ENCODE results near the gene SMYD3. TPM values are rescaled to one million over a fixed set of nuclear protein-coding genes. Genes with fewer than 3 reads are reported as not detected.

SMYD3 gene
- total RNA-seq, 4 donors from 2014 or later = 8.4 to 25.7 (median 14.4) TPM

GRCh38 chr1:246160374-246160773 lies 346.7 kb downstream of the SMYD3 start:
- TF ChIP-seq CTCF (IDR thresholded peaks at IDR 0.05) (no peak), POLR2A (IDR thresholded peaks at IDR 0.05) (no peak)
- no peak for DNase-seq (ENCODE audit: low spot score in 2 of 2)
- WGBS, 2 donors = 89% methylated on average over 4 of the region's 4 CpGs
- intact Hi-C loops (cut with DNase I; ENCODE audit: low total_unique reads) = no loop called here
- no peak overlapping the region for H3K4me3 ChIP-seq (ENCODE audit: low read depth, poor library complexity, severe bottlenecking)

- 77 to 78% methylated on average over 9 of the region's 9 CpGs for WGBS, 2 donors
- intact Hi-C loops (cut with DNase I; ENCODE audit: low total_unique reads) = no loop called here
- DNase-seq (ENCODE audit: low spot score in 2 of 2) = no peak
- H3K4me3 ChIP-seq (ENCODE audit: low read depth, poor library complexity, severe bottlenecking) = no peak overlapping the region
- TF ChIP-seq POLR2A (IDR thresholded peaks at IDR 0.05) (no peak), CTCF (IDR thresholded peaks at IDR 0.05) (no peak)
These were observed 347.5 kb downstream of the SMYD3 start for GRCh38 chr1:246159279-246160227.

- no peak for DNase-seq (ENCODE audit: low spot score in 2 of 2)
- WGBS, 2 donors = 77 to 82% methylated on average over 2 of the region's 2 CpGs
- intact Hi-C loops (cut with DNase I; ENCODE audit: low total_unique reads) = no loop called here
- no peak for TF ChIP-seq POLR2A (IDR thresholded peaks at IDR 0.05)
- no peak for TF ChIP-seq CTCF (IDR thresholded peaks at IDR 0.05)
- H3K4me3 ChIP-seq (ENCODE audit: low read depth, poor library complexity, severe bottlenecking) = no peak overlapping the region
These were observed 348.9 kb downstream of the SMYD3 start for GRCh38 chr1:246158131-246158530.

DNA sequence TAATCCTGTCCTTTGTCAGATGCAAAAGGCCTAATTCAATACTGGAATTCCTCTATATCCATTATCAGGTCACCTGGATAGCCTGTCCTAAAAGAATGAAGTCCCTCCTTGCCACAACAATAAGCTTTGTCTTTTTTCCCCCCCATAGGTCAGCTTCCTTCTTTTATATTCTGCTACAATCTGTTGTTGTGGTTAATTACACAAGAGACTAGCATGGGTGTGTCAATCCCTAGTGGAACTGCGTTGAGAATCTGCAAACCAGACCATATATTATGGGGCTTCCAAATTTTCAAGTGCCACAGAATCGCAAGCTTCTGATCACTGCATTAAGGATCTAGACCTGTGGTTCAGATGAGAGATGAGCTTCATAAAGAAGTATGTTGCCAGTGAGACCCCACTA lies 349.6 kb downstream of the SMYD3 start:
- WGBS, 2 donors = 61 to 69% methylated on average over 2 of the region's 2 CpGs
- intact Hi-C loops (cut with DNase I; ENCODE audit: low total_unique reads) = no loop called here
- DNase-seq (ENCODE audit: low spot score in 2 of 2) = no peak

DNA sequence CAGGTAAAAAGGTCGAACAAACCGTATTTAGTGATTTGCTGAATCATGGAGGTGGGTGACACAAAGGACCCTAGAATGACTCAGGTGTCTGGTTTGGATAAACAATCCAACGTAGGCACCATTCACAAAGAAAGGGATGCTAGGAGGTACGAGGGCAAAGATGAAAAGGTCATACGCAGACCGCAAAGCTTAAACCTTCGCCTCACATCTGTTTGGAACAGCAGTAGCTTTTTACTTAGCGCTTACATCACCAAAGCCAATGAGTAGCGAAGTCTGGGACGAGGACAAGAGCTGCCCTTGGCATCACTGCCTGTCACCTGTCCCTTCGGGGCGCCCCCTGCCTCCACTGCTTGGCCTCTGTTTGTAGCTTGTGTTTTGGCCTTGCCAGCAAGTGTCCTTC lies 350.2 kb downstream of the SMYD3 start:
- intact Hi-C loops (cut with DNase I; ENCODE audit: low total_unique reads) = no loop called here
- 95 to 96% methylated on average over 12 of the region's 12 CpGs for WGBS, 2 donors
- H3K4me3 ChIP-seq (ENCODE audit: low read depth, poor library complexity, severe bottlenecking) = no peak overlapping the region
- TF ChIP-seq POLR2A (IDR thresholded peaks at IDR 0.05) (no peak), CTCF (IDR thresholded peaks at IDR 0.05) (no peak)
- no peak for DNase-seq (ENCODE audit: low spot score in 2 of 2)

More for the DNA sequence above, 349.6 kb downstream of the SMYD3 start:
- H3K4me3 ChIP-seq (ENCODE audit: low read depth, poor library complexity, severe bottlenecking) = no peak overlapping the region
- TF ChIP-seq CTCF (IDR thresholded peaks at IDR 0.05) (no peak), POLR2A (IDR thresholded peaks at IDR 0.05) (no peak)
